OCI-LY1 (cell line): ENCODE data around the gene ST7.

Experiments
- CTCF ChIP-seq: fragments of 200-600 bp; sonication (generic), shearing (Covaris generic); IDR thresholded peaks from 2 replicates; pipeline ENCODE4 v1.5.1; 2017; ENCODE audit warnings: mild to moderate bottlenecking, antibody characterized with exemption, low read length, moderate library complexity, mixed read lengths
- EZH2 ChIP-seq: fragments of 200-600 bp; sonication (generic), shearing (Covaris generic); IDR thresholded peaks from 2 replicates; pipeline ENCODE4 v1.8.0; 2017; ENCODE audit warnings: borderline replicate concordance, mixed run types, mild to moderate bottlenecking, antibody characterized with exemption, low read length, moderate library complexity, mixed read lengths

- TF ChIP-seq CTCF: no peak
- TF ChIP-seq EZH2: no peak
Measured at GRCh38 chr7:117122536-117122935, 169.2 kb downstream of the ST7 start.
